ENCODE data around the gene DALRD3.

The DALRD3 gene, protein sequence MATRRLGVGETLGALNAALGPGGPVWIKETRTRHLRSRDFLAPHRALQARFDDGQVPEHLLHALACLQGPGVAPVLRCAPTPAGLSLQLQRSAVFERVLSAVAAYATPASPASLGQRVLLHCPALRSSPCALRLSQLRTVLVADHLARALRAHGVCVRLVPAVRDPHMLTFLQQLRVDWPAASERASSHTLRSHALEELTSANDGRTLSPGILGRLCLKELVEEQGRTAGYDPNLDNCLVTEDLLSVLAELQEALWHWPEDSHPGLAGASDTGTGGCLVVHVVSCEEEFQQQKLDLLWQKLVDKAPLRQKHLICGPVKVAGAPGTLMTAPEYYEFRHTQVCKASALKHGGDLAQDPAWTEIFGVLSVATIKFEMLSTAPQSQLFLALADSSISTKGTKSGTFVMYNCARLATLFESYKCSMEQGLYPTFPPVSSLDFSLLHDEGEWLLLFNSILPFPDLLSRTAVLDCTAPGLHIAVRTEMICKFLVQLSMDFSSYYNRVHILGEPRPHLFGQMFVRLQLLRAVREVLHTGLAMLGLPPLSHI

GRCh38 chr3:49017971-49018706 is at the start of gene DALRD3:
Gene DALRD3 (minus strand): TSS chr3:49018580. CDS start chr3:49018564, 16 bp downstream.
- peak within 1 kb of the TSS; percentile 72 for H3K4me3 ChIP-seq (ENCODE audit: low read length)
- DNase-seq (ENCODE audit: low read depth) = peak; percentile 66
- TF ChIP-seq, protein P1, sequence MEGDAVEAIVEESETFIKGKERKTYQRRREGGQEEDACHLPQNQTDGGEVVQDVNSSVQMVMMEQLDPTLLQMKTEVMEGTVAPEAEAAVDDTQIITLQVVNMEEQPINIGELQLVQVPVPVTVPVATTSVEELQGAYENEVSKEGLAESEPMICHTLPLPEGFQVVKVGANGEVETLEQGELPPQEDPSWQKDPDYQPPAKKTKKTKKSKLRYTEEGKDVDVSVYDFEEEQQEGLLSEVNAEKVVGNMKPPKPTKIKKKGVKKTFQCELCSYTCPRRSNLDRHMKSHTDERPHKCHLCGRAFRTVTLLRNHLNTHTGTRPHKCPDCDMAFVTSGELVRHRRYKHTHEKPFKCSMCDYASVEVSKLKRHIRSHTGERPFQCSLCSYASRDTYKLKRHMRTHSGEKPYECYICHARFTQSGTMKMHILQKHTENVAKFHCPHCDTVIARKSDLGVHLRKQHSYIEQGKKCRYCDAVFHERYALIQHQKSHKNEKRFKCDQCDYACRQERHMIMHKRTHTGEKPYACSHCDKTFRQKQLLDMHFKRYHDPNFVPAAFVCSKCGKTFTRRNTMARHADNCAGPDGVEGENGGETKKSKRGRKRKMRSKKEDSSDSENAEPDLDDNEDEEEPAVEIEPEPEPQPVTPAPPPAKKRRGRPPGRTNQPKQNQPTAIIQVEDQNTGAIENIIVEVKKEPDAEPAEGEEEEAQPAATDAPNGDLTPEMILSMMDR (IDR thresholded peaks at IDR 0.05; ENCODE audit: insufficient read depth, low read depth, low read length, missing control alignments) = no peak

- H3K4me3 ChIP-seq (ENCODE audit: low read length) = no peak overlapping the region
- TF ChIP-seq, protein P1 (IDR thresholded peaks at IDR 0.05; ENCODE audit: insufficient read depth, low read depth, low read length, missing control alignments) = no peak
- DNase-seq (ENCODE audit: low read depth) = no peak
These were observed 39.6 kb upstream of the DALRD3 start for GRCh38 chr3:49058011-49058410.

DNA sequence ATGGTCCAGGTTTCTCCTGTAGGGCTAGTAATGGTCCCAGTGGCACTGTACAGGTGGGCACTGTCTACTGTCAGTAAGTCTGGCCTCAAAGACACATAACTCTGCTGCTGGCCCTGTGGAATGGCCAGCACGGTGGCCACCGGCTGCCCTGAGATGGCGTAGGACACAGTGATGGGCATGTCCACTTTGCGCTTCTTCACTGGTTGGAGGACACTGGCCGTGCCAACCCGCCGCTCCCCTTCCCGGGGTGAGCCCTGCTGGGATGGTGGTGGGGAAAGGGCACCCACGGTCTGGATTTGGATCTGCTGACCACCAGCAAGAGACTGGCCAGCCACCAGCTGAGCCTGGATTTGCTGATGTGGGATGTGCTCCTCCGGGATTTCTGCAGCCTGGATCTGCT is 38.9 kb upstream of the DALRD3 start:
- DNase-seq (ENCODE audit: low read depth) = no peak
- H3K4me3 ChIP-seq (ENCODE audit: low read length) = no peak overlapping the region
- TF ChIP-seq, protein P1 (IDR thresholded peaks at IDR 0.05; ENCODE audit: insufficient read depth, low read depth, low read length, missing control alignments) = no peak

GRCh38 chr3:49054344-49054862 is 36.0 kb upstream of the DALRD3 start:
- no peak overlapping the region for H3K4me3 ChIP-seq (ENCODE audit: low read length)
- TF ChIP-seq, protein P1 (IDR thresholded peaks at IDR 0.05; ENCODE audit: insufficient read depth, low read depth, low read length, missing control alignments) = no peak
- no peak for DNase-seq (ENCODE audit: low read depth)

DNA sequence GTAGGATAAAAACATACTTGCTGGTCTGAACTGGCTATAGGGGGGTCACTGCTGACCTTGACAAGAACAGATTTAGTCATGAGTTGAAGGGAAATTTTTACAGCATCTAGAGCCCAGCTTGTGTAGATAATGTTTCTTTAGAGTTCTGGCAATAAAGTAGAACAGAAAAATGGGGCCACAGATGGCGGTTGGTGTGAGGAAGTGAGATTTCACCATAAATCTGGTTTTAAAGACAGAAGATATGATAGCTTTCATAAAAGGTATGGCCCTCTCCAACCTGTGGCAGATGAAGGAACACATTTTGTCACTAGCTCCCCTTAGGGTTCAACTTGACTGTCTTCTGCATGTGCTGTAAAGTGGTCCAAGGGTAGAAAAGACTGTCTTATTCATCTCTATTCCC is 35.2 kb upstream of the DALRD3 start:
- TF ChIP-seq, protein P1 (IDR thresholded peaks at IDR 0.05; ENCODE audit: insufficient read depth, low read depth, low read length, missing control alignments) = no peak
- DNase-seq (ENCODE audit: low read depth) = no peak
- no peak overlapping the region for H3K4me3 ChIP-seq (ENCODE audit: low read length)

- H3K4me3 ChIP-seq (ENCODE audit: low read length) = no peak overlapping the region
- TF ChIP-seq, protein P1 (IDR thresholded peaks at IDR 0.05; ENCODE audit: insufficient read depth, low read depth, low read length, missing control alignments) = no peak
- no peak for DNase-seq (ENCODE audit: low read depth)
These were observed 16.9 kb upstream of the DALRD3 start for GRCh38 chr3:49035281-49035680.
